GM19463 (cell line): ENCODE data around the gene GUCY1A1.
"Not testable (repeated sequence)": the region's sequence is repeated elsewhere in the genome, so short reads cannot be mapped to it uniquely, and the experiment has no call there.

Experiments
- ATAC-seq: cut with Tn5 transposase; IDR thresholded peaks from one replicate; pipeline ENCODE4 v1.9.1; 2021; ENCODE audit warnings: mild to moderate bottlenecking, moderate library complexity; ENCODE audit not compliant: unreplicated experiment

GUCY1A1 gene, protein sequence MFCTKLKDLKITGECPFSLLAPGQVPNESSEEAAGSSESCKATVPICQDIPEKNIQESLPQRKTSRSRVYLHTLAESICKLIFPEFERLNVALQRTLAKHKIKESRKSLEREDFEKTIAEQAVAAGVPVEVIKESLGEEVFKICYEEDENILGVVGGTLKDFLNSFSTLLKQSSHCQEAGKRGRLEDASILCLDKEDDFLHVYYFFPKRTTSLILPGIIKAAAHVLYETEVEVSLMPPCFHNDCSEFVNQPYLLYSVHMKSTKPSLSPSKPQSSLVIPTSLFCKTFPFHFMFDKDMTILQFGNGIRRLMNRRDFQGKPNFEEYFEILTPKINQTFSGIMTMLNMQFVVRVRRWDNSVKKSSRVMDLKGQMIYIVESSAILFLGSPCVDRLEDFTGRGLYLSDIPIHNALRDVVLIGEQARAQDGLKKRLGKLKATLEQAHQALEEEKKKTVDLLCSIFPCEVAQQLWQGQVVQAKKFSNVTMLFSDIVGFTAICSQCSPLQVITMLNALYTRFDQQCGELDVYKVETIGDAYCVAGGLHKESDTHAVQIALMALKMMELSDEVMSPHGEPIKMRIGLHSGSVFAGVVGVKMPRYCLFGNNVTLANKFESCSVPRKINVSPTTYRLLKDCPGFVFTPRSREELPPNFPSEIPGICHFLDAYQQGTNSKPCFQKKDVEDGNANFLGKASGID

DNA sequence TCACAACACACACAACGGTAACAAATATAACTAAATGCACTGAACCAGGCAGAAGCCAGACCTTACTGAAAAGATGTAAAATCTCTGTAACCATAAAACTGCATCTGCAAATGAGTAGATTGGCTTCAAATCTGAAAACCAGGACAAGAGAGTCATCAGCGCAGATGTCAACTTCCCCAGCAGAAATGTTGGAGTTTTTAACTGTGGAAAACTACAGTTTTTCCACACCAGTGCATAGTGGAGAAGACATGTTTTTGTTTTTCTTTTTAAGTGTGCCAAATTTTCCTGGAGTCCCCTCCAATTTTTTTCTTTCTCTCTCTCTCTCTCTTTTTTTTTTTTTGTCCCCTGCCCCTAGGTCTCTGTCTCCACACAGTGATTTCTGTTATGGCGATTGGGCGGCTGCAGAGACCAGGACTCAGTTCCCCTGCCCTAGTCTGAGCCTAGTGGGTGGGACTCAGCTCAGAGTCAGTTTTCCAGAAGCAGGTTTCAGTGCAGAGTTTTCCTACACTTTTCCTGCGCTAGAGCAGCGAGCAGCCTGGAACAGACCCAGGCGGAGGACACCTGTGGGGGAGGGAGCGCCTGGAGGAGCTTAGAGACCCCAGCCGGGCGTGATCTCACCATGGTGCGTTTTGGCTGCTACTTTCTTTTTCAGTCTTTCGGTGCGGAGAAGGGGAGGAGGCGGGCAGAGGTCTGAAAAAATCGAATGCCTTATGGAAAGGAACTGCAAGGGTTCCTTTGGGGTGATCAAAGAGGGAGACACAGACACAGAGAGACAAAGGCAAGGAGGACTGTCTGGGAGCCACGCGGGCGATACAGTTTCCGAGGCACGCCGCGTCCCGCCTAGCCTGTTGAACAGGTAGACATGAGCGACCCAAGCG is at the start of gene GUCY1A1:
Gene GUCY1A1, plus strand, starts transcription at position 505 of the 878 bp plus-strand sequence. CDS start 30,020 bp downstream, outside the sequence.
- ATAC-seq = peak; percentile 25

DNA sequence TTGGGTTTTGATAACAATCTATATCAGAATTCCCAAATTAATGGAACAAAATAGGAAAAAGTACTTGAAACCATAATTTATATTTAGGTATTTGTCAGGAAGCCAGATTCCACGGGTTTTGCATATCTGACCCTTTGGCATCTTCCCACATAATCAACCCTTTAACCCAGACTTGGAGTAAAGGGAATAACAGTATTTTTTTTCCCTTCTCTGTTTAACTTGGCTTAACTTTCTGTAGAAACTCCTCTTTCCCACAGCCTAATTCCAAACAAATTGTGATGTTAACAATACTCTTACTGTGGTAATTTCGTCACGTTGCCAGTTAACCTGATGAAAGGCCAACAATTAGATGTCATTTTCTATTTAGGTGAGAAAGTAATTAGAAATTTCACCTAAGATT is 49.4 kb upstream of the GUCY1A1 start:
- ATAC-seq = no peak

DNA sequence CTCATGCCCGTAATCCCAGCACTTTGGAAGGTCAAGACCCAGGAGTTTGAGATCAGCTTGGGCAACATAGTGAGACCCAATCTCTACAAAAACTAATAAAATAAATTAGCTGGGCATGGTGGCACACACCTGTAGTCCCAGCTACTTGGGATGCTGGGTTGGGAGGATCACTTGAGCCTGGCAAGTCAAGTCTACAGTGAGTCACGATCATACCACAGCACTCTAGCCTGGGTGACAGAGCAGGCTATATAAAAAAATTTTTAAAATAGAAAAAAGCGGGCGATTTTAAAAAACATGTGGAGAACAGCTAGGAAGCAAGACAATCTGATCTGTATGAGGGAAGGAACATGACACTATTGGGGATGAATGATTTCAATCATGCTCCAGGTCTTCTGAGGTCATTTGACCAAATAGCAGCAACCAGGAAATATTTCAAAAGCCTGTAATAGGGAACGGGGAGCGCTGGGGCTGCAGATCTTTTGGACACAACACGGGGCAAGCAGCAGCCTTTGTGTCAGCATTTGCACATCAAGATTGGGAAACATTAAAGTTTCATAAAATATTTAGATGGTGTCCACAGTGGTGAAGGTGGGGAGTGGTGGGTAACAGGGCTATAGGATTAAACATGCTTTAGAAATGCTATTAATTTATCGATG is 48.3 kb upstream of the GUCY1A1 start:
- ATAC-seq = no peak

DNA sequence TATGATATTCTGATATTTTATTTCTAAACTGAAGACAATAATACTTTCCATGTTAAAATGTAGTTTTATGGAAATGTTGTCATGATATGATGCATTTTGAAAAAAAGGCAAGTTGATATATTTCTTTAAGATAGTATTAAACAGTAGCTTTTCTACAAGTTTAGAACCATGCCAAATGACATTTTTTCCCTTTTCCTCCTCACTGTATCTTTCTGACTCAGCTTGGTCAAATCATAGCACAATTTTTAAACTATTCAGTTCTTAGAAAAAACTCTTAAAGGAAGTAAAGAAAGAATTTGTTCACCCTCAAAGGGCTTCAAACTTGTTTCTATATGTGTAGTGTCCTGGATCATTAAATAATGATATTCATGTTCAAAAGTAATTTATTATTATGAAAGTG is 46.0 kb upstream of the GUCY1A1 start:
- ATAC-seq = no peak

DNA sequence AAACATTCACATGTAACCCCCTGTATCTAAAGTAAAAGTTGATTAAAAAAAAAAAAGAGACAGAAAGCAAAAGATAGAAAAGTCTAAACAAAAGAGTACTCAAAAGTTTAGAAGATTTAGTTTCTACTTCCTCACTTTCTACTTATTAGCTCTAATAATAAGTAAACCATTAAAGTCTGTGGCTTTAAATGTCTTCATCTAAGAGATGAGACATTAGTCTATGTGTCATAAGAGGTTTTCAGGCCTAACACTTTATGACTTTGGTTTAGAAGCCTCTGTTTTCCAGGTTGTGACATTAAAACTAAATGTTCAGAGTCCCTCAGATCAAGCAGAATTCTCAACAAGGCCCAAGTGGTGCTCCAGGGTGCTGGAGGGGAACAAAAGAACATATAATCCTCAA is 42.2 kb upstream of the GUCY1A1 start:
- ATAC-seq = peak; percentile 94

DNA sequence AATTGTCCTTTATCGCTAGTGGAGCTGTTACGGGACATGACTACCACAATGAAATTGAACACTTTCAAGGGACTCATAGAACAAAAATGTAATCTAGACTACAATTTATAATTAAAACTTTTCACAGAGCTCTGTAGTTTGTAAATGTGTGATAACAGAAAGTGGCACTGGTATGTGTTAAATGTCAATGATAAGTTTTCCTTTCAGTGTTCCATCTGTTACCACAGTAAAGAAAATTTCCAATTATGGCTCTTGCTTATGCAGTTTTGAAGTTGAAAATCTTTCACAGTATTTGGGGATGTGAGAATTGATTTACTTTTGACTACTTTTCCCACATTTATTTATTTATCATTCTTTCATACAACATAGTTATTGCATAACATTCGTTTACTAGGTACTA is 40.1 kb upstream of the GUCY1A1 start:
- no peak for ATAC-seq

DNA sequence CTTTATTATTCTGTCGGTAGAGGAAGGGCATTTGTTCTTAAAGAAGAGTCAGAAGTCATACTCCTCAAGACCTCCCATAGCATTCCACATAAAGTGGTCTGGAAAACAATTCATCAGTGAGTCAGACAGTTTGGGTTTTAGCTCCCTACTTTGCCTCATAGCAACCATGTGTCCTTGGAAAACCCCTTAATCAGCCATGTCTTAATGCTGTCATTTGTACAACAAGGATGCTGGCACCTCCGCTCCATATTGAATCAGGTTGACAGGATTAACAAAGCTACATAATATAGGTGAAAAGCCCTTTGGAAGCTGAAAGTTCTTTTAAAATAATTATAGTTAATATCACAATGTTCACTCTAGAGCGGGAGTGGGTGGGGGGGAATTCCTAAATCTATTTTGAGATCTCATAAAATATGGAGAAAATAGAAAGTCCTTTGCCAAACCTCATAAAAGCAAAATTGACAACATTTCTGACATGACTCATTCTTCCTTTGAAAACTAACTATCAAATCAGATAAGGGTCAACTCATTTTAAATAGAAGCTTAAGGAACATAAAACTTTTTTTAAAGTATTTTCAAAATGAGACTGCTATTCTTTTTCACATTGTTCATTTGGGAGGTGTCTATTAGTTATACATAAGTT is 37.3 kb upstream of the GUCY1A1 start:
- ATAC-seq = no peak

DNA sequence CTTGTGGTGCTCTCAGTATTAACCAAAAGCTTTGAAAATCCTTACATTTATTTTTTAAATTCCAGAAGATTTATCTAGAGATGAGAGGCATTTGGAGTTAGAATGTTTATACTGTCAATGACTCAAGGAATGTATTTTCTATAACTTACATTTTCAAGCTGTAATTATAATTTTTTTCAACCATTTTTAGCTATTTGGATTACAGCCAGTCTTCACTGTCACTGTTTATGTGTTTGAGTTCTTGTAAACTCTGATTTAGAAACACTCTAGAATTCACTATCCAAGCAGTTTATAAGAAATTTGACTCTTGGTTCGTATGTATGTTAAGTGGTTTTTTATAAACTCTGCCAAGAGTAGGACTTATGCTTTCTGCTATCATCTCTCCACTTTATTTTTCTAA is 36.7 kb upstream of the GUCY1A1 start:
- no peak for ATAC-seq

DNA sequence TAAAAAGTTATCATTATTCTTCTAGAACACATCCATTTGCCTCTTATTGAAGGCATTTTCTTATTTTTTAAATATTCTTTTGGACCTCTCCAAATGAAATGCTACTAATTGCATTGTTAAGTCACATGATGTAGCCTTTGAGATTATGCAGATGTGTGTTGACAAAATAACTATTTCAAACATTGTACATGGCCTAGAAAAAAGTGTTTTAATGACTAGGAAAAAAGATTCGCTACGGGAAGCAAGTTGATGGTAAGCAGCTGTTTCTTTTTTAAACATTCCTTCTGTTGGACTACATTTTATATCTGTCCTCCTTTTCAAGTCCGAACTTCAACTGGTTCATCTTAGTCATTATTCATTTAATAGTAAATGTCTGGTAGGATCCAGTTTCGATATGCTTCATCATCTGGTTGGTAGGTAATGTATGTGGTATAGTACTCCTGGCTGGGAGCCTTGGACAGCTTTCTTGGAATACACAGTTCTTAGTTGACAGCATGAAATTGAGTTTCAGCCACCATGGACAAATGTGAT is 34.3 kb upstream of the GUCY1A1 start:
- ATAC-seq = no peak

DNA sequence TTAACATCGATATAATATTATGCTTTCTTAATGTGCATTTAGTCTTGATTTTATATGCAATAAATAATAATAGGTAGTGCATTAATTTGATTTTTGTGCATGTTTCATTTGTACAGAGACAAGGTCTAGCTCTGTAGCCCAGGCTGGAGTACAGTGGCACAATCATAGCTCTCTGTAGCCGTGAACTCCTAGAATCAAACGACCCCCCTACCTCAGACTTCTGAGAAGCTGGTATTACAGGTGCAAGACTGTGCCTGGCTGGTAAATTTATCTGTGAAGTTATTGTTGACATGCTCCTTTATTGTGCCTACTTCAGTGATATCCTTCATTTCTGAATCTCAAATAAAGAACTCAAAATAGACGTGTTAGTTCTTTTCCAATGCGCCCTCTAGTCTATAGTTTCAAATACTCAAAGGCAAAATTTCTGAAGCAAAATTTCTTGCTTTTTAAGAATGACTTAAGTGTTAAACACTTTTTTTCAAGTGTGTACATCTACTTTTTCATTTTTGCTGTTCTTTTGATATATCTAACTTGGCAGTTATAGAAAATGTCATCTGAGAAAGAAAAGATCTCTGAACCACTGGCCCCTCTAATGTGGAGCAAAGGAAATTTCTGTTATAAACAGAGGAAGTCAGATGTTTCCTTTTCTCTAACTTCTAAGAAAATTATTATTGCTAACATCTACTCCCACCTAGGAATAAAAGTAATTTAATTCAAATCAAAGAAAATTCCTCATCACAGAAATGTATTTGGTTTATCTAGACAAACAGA is 28.3 kb upstream of the GUCY1A1 start:
- ATAC-seq = no peak

DNA sequence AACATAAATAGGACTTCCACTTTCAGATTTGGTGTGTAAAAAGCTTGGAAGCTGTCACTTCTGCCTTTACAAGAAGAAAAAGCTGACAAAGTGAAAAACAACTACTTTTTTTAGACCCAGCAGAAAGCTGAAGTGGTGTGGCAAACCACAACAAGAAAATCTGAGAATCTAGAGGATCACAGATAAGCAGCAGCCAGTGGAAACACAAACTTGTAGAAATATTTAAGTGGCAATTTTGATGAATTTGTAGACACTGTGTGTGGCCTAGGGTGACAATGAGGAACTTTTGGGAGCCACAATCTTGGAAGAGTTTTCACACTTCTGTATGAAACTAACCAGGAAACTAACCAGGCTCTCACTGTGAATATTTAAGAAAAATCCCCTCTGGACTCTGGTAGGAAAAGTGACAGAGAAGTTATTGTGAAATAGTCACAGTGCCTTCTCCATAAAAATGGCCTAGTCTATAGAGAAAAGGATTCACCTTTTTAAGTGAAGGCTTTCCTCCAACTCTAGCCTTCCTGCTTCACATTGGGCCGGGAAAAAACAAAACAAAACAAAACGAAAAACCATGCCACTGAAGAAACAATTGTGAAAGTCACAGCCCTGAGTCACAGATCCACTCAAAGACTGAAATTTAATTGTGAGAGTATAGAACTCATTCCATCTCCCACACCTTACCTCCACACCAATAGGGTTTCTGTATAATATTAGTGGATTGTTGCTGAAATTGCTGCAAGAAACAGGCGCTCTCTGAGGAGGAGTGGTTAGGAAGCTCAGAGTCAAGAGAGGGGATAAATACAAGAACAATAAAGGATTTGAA is 26.7 kb upstream of the GUCY1A1 start:
- peak; percentile 69 for ATAC-seq

DNA sequence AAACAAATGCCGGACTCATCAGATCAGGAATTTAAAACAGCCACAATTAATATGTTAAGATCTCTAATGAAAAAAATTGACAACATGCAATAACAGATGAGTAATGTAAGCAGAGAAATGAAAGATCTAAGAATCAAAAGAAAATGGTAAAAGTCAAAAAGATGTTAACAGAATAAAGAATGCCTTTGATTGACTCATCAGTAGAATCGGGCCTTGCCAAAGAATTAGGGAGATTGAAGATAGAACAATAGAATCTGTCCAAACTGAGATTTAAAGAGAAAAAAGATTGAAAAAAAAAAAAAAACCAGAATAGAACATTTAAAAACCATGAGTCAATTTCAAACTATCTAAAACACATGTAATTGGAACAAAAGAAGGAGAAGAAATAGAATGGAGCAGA is 25.9 kb upstream of the GUCY1A1 start:
- no peak for ATAC-seq

DNA sequence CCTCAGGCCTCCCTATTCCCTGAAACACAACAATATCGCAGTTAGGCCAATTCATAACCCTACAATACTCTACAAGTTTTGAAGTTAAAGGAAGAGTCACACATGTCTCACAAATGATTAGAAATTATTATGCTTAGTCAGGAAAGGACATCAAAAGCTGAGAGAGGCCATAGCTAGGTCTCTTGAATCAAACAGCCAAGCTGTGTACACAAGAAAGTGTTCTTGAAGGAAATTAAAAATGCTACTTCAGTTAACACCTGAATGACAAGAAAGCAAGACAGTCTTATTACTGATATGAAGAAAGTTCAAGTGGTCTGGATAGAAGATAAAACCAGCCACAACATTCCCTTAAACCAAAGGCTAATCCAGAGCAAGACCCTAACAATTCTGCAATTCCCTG is 23.6 kb upstream of the GUCY1A1 start:
- ATAC-seq = no peak

DNA sequence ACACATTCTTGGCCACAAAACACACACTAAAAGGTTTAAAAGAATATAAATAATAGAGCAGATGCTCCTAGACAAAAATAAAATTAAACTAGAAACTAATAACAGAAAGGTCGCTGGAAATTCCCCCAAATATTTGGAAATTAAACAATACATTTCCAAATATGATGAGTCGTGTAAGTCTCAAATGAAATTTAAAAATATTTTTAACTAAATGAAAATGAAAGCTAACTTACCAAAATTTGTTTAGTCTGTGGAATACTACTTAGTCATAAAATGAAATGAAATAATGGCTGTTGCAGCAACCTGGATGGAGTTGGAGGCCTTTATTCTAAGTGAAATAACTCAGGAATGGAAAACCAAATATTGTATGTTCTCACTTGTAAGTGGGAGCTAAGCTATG is 20.6 kb upstream of the GUCY1A1 start:
- ATAC-seq = no peak

DNA sequence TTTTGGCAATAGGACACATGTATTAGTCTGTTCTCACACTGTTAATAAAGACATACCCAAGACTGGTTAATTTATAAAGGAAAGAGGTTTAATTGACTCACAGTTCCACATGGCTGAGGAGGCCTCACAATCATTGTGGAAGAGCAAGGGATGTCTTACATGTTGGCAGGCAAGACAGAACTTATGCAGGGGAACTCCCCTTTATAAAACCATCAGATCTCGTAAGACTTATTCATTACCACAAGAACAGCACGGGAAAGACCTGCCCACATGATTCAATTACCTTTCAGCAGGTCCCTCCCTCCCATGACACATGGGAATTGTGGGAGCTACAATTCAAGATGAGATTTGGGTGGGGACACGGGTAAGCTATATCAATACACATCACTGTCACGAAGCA is 15.9 kb upstream of the GUCY1A1 start:
- not testable (repeated sequence) for ATAC-seq

DNA sequence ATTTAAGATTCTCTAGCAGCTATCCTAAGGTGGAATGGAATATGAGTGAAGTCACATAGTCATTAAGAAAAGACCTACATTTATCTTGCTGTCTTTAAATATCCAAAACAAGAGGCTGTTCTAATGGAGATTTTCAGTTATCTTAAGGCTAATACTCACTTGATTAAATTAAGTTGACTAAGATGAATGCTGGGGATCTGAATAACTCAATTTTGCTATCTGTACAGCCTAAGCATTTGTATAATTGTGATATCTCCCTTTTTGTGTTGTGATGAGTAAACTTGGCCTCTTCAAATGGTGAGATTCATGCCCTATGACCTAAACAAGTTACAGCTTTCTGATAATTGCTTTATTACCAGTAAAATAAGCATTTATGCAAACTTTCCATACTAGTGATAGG is 13.6 kb upstream of the GUCY1A1 start:
- ATAC-seq = no peak

DNA sequence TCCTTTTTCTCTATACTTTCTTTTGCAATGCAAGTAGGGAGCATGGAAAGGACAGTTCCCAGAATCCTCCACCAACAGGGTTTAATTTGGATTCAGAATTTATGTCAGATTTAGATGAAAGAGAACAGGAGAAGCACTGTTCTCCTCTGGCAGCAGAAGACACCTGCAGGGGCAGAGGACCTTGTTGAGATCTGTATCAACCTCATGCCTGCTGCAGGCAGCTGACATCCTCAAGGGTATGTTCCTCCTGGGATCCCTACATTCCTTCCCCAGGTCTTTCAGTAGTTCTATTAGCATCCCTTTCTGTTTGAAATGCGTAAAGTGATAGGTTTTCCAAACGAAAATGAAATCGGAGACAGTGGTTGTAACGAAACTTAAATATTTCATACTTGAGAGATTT is 10.6 kb upstream of the GUCY1A1 start:
- no peak for ATAC-seq

DNA sequence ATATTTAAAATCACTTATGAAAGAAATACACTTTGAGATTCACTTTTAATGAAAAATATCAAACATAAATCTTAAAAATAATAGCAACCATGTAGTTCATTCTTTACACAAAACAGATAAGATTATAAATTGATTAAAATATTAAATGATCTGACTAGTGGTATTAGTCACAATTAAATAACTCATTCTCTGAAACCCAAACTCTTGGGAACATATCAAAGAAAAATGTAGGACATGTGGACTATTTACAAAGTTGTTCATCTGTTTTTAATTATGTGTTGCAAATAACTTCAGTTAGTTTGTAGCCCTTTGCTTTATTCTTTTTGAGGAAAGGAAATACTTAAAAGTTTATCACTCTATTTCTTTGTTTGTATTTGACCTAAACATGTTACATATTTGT is 9.5 kb upstream of the GUCY1A1 start:
- no peak for ATAC-seq
